Ramos (cell line): Measurements from ENCODE around the gene PUM2.

Experiments used
- in situ Hi-C: fragments of 300-500 bp; cut with MboI; formaldehyde crosslinking; loops from one replicate; pipeline ENCODE4 v1.14.3; 2022; ENCODE audit warnings: low sequenced_read_pairs; ENCODE audit not compliant: unreplicated experiment

PUM2 gene

DNA sequence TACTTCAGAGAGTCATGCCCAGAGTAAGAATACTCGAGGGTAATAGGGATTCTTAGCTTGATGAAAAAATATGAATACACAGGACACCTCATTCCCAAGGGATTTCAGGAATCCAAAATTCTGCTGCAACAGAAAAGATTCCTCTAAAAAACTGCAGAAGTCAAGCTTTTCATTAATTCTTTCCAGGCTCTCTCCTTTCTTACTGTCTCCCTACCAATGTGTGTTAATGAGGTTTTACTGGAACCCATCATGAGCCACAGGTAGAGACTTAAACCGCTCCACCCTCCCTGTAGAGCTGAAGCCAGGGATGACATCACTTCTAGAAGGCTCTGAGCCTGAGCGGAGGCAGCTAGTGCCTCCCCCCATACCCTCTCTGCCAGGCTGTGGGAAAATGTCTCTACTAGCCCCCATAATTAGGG is 129.1 kb downstream of the PUM2 start:
- in situ Hi-C loops = no loop called here

DNA sequence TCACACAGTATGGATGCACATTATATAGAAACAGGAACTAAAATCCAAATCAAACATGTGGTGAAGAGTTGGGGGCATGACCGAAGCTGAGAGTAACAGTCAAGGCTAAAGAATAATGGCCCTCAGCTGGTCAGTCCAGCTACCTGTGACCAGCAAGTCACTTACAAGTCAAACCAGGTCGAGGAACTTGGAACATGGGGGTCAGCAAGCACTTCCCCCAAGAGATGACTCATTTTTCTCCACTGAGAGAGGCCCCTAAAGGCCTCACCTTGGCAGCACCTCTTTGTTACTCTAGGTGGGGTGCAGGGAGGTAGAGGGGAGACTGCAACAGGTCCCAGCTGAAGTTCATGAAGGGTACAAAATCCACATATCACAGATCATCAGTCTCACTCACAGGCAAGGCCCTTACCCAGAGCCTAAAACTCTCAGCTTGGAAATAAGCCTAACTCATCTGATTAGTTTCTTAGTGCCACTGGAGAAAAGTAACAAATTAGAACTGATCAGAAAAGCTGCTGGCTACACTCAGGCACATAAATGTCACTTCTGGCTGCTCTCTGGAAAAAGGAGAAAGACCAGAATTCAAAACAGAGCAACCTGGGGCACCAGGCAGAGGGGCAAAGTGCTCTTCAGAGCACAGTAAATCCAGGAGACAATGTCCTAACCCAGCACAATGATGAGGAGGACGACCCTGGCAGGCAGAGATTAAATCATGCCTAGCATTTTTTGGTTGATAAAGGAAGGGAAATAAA is 129.7 kb downstream of the PUM2 start:
- in situ Hi-C loops = no loop called here

DNA sequence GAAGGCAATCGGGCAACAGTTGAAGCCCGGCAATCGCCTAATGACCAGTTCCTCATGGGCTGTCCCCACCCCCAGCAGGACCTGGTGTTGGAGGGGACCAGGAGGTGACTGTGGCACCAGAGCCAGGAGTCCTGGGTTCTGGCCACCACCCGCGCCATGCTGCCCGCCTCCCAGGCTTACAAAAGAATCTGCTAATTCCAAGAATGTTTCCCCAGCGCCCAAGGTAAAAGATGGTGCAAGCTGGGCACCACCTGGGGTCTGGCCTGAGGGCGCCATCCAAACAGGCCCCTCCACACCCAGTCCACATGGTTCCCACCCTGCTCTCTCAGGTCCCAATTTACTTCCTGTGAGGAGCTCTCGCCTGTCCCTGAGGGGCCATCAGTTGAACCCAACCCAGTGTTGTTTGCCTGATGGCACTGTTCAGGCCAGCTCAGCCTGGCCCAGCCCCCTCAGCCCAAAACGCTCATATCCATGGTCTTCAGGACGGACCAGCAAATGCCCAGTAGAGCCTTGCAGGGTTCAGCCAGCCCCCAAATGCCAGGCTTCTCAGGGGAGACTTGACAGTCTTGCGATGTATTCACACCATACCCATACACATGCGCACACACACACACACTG is 130.8 kb downstream of the PUM2 start:
- in situ Hi-C loops = no loop called here

DNA sequence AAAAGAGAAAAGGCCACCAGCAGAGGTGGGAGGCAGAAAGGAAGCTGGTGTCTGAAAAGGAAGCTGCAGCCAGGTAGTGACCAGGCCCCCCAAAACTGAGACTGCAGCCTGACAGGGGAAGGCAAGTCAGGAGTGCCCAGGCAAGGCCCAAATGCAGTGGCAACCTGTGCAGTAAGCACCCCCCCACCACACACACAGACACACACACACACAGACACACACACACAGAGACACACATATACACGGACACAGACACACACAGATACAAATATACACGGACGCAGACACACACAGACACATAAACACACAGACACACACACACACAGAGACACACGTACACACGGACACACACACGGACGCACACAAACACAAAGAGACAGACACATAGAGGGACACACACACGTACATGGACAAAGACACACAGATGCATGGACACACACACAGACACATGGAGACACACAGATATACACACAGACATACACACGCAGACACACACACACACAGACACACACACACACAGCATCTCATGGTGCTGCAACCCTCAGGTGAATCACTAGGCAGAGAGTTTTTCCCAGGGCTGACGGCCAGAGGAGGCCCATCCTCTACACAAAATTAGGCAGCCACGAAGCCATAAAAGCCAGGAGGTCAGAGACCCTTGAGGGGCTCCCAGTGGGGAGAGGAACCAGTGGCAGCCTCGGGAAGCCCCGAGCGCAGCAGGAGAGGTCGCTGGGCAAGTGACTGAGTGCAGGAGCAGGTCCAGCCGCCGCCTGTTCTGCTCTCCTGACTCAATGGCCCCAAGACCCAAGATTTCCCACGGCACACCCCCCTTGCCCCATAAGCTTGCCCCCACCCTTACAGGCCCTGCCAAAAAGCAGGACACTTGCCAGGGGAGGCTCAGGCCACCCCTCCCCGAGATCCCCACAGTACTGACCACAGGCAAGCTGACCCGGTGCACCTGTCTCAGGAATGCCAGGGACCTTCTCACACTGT is 132.0 kb downstream of the PUM2 start:
- in situ Hi-C loops = no loop called here

DNA sequence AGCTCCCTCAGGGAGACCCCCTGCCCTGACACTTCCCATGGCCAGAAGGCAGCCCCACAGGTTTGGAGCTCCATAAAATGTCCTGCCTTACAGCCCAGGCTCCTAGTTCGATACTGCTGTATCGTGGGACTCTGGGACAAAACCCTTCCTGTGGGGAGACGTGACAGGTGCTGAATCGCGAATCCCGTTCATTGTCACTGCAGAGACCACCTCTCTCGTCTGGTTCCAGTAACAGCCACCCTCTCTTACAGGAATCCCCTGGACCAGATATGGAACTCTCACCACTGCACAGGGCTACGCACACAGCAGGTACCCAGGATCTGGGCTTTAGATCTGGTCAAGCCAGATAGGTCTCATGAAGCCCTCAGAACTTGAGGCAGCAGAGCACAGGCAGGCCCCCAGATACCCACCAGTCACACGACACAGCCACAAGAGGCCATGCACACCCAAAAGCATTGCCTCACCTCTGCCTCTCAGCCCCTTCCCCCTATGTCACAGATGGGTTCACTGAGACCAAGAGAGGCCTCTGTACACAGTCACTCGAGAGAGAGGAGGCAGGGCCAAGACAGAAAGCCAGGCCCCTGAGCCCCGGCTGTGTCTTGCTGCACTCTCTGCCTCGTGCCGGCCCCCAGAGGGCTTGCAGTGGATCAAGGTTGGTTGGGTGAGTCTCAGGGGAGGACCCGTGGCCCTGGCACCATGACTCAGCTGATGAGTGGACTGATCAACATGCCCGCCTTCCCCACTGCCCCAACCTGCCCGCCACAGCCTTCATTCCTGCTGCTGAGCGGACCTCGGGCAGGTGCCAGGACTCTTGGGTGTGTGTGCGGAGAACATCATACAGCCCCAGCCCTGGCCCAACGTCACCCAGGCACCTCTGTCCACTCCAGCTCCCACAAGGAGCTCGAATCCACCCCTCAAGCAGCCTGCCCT is 133.3 kb downstream of the PUM2 start:
- in situ Hi-C loops = no loop called here

DNA sequence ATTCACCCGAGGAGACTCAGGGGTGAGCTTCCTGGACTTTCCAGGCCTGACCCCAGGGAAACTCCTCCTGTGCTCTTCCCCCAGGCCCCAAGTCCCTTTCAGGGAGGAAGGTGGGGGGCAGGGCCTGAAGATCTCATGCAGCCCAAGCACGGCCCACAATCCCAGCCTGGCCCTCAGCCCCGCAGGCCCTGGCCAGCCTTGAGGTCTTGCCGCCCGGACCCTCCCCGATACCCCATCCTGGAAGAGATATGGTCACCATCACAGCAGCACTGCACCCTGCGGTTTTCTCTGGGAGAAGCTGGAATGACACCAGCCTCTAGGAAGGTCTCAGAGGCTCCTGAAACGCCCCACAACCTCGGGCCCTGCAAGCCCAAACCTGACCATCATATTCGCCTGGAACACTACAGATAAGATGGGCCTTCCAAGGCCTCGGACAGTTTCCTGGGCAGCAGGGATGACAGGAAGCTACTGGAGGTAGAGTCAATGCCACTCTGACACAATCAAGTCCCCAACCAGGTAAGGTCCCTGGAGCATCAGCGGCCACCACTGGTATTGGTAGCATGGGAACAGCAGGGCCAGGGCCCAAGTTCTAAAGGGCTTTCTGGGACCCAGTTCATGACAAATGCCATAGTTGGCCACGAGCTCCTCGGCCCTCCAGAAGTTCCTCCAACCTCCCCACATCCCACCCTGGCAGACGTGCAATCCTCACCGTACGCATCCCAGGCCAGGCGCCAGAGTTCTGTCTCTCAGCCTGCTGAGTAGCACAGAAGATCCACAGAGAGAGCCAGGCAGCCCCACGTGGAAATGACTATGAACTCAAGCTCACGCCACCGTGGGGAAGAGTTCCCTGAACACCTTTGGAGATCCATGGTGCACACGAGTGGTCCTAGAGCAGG is 134.3 kb downstream of the PUM2 start:
- in situ Hi-C loops = no loop called here

DNA sequence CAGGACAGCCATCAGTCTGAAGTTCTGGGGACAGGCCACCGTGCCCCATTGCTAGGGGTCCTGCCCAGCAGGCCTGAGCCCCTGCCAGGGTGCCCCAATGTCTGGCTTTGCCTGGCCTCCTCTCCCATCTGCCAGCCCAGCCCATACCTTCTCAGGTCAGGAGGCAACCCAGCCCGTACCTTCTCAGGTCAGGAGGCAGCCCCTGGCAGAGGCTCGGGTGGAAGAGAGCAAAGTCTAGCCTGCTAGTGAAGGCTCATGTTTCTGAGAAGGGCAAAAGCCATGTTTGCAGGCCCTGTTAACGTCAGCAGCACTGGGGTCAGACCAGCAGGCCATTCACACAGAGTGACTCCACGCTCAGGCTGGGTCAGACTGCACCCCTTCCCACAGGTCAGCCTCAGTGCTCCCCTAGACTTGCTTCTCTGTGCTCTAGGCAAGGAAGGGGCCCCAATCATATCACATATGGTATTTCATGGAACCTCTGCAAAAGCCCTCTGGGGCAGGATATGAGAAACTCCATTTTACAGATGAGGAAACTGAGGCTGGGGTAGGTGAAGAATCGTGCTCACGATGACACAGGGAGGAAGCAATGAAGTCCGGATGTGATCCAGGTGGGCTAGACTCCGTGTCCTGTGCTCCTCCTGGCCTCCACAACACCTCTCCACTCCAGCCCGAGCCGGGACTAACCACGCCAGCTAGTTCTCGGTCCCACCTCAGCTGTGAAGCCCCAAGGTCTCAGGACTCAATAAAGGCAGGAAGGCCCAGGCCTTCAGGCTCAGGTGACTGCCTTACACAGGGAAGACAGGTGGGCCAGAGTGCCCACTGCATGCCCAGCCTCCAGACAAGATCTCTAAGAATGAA is 135.2 kb downstream of the PUM2 start:
- in situ Hi-C loops = no loop called here

DNA sequence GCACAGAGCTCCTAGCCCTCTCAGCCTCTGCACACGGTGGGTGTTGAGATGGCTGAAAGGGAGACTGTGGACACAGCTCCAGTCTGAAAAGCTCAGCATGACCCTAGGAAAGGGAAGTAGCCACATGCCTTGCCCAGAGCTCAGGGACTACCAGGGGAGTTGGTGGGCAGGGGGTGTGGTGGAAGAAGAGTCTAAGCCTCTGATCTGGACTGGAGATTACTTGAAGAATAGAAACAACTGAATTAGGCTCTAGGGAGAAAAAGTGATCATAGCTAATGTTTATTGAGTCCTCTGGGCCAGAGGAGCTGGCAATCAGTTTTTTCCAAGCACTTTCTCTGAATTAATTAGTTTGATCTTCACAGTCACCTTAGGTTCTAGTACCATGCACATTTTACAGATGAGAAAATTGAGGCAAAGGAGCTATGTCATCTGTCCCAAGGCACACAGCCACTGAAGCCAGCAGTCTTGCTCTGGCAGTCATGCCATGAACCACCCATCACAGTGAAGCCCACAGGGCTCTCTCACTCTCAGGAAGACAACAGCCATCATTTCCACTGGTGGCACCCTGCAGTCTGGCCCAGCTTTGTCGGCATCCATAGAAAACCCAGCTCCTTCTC is 136.0 kb downstream of the PUM2 start:
- in situ Hi-C loops = no loop called here

DNA sequence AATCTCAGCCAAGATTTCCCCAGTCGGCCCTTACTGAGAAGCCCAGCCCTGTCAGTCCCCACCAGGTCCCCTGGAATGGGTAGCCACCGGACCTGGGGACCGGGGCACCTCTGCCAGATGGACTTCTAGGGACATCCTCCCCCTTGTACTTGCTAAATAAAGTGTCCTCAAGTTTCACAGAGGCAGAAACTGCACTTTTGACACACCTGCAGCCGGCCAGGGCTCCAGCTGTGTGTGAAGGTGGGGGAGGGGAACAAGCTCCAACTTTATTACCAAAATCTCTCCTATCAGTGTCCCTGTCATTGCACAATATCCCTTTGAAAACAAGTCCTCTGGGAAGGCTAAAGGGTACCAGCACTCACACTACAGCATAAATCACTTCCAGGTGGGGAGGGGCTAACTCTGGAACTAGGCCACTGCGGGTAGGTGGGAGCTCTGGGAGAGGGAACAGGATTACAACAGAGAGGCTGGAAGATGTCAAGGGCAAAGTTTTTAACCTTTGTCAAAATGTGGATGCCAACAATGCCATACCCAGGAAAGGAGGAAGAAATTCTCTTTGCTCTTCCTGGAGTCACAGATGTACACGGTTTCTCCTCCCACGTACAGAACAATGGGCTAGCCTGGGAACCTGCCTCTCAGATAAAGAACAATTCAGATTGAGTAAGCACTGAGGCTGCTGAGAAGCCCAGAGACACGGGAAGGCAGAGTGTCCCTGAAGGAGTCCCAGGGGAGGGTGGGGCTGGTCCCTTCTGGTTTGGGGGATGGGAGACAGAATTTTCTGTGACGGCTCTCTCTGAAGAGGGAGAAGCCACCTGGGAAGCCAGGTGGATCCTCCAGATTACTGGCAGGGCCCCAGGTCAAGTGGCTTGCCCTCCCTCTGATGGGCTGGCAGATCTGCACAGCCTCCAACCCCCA is 136.7 kb downstream of the PUM2 start:
- in situ Hi-C loops = no loop called here

DNA sequence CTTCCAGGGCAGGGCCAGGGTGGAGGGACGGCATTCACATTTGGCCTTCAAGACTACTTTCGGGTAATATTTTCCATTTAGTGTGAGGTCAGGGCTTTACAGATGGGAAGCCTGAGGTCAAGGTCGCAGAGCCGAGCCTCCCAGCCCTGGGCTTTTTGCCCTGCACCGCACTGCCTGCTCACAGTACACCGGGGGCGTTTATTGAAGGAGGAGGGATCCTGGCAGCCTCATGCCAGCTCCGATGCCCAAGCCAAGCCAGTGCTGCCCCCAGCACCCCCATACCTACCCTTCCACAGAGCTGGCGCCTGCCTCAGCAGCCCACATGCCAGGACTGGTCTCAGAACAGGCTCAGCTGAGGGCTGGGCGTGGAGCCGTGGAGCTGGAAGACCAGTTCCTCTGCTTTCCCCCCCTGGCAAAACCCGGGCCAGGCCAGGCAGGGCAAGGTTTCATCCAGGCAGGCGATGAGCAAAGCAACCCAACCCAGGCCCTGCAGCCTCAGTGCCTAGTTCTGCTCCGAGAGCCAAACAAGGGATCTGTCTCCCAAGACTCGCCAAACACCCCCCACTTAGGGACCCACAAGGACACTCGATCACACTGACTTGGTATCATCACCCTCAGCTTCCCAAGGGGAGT is 137.7 kb downstream of the PUM2 start:
- in situ Hi-C loops = no loop called here

DNA sequence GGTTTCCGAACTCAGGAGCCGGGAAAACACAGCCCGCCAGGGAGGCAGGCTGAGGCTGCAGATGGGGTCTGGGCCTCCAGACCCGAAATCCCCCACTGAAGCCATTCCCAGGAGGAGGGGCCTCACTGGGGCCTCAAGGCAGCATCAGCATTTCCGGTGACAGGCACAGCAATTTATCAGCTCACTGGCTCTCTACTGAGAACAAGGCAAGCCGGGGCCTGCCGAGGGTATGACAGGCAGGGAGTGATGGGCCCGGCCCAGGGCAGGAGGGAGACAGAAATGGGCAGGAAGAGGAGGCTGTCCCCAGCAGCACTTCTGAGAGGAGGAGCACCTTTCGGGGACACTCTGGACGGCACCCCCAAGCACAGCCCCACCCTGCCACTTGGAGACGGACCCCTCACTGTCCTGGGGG is 138.2 kb downstream of the PUM2 start:
- in situ Hi-C loops = no loop called here

DNA sequence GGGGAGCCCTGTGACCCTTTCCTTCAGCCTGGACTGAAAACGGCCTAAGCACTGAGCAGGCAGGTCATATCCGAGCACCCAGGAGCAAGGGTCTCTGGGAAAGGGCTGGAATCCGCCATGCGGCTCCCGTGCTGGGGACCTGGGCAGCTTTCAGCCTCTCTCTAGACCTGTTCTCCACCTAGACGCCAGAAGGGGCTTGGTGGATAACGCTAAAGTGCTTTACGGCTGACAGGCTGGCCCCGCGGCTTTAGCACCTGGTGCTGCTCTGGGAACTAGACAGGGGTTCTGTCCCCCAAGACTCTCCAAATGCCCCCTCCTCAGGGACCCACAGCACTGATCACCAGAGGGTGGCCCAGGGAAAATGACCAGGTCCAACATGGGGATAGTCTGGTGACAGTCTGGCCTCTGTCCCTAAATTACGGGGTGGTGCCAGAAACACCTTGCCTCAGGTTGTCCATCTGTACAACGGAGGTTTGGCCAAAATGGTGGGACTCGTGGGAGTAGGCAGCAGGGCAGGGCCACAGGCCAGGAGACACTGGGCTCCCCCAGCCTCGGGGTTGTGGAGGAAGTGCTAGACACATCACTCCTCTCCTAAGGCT is 138.7 kb downstream of the PUM2 start:
- in situ Hi-C loops = no loop called here

DNA sequence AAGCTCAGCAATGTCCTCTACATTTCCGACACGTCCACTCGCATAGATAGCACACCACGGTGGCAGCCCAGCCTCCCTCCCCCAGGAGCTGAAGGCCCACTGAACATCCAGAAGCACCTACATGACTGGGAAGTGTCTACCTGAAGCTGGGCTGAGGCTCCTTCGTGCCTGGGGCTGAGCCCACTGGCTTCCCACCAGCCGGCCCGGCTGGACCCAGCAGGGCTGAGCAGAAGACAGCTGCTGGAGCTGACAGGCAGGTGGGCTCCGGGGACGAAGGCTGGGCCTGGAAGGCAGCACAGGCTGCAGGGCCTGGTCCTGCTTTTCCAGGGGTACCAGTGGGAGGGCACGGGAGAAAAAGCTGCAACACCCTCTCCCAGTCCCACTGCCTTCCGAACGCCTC is 139.2 kb downstream of the PUM2 start:
- in situ Hi-C loops = no loop called here

DNA sequence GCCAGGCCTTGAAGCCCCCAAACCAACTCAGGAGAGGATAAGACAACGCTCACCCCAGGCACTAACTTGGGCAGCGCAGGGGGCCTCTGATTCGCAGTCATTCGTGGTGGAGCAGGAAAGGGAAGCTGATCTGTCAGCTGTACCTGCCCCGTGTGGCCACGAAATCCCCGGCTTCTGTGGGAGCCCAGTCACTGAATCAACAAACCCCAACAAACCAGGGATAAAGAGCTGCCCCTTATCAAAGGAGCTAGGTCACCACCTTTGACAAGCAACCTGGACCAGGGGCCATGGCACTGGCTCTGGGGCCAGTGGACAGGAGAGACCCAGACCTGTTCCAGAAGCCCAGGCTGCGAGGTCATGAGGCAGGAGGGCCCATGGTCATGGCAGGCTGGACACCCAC is 140.2 kb downstream of the PUM2 start:
- in situ Hi-C loops = no loop called here

DNA sequence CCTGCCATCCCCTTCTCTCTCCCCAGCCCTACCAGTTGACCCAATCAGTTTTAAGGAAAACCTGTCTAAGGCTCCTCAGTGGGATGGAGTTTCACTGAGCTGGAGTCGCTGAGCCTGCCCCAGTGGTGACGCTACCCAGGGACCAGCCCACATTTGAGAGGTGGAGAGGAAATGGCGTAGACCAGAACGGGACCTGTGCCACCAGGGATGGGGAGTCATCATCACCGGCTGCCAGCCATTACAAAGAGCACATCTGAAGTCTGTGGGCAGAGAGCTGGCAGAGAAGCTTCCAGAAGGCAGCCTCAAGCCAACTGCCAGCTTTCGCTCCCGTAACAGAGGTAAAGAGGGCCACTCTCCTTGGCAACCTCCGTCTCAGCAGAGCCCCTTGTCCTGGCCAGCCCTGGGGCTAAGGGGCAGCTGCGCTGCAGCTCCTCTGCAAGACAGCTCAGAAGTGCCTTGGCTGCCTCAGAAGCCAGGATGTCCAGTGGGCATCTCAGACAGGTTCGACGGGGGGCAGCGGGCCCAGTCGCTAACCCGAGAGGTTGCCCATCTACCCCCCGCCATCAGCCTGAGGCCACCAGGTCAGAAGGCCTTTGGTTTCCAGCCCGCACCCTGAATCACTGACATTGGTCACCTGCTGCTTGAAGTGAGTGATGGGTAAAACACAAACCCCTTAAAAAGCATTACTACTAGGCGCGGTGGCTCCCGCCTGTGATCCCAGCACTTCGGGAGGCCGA is 141.1 kb downstream of the PUM2 start:
- in situ Hi-C loops = no loop called here
